ENCODE results near the gene KBTBD4. TPM values are rescaled to one million over a fixed set of nuclear protein-coding genes. Genes with fewer than 3 reads are reported as not detected.

The KBTBD4 gene
- total RNA-seq, 4 donors from 2014 or later, result 18.4 to 32.2 (median 21.2) TPM

DNA sequence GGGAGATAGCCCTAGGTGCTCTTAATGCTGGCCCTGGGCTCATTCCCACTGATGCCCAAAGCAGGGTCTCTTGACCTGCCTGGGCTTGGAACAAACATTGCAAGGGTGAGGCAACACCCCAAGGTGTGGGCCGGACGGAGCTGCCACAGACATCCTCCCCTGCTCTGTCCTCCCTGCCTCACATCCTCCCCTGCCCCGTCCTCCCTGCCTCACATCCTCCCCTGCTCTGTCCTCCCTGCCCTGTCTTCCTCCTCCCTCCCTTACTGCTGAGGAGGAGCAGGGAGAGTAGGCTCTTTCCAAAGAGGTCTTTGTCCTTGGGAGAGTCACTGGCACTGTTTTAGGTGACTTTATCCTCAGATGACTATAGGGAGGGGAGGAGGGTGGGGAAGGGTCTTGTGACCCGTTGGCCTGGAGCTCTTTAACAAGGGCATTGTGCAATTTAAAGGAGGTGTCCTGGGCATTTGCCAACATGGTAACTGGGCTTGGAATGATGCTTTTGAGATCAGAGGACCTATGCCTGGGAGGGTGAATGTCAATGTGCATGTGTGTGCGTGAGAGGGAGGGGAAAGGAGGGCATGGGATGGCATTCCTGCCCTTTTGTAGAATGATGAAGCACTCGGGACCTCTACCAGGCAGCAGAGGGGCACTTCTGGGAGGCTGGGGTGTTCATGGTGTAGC is 8.4 kb upstream of the KBTBD4 start:
- WGBS, result 49% methylated on average over 6 of the region's 6 CpGs
- H3K4me3 ChIP-seq, result peak overlapping the region; percentile 24
- no peaks in the 10 kb centered on the region for H3K9me3 ChIP-seq
- H3K4me1 ChIP-seq, result peaks cover 25% of the 10 kb centered on the region
- peak in 1 of 2 donors; percentile 76 for DNase-seq (ENCODE audit: low spot score in 2 of 2)
- peak overlapping the region; percentile 83 for H3K27ac ChIP-seq
- TF ChIP-seq POLR2AphosphoS5 (IDR thresholded peaks at IDR 0.05) (no peak), EP300 (IDR thresholded peaks at IDR 0.05) (no peak), POLR2A (IDR thresholded peaks at IDR 0.05) (no peak)
- TF ChIP-seq, protein P1, sequence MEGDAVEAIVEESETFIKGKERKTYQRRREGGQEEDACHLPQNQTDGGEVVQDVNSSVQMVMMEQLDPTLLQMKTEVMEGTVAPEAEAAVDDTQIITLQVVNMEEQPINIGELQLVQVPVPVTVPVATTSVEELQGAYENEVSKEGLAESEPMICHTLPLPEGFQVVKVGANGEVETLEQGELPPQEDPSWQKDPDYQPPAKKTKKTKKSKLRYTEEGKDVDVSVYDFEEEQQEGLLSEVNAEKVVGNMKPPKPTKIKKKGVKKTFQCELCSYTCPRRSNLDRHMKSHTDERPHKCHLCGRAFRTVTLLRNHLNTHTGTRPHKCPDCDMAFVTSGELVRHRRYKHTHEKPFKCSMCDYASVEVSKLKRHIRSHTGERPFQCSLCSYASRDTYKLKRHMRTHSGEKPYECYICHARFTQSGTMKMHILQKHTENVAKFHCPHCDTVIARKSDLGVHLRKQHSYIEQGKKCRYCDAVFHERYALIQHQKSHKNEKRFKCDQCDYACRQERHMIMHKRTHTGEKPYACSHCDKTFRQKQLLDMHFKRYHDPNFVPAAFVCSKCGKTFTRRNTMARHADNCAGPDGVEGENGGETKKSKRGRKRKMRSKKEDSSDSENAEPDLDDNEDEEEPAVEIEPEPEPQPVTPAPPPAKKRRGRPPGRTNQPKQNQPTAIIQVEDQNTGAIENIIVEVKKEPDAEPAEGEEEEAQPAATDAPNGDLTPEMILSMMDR (IDR thresholded peaks at IDR 0.05), result no peak
- peaks cover 30% of the 10 kb centered on the region for H3K36me3 ChIP-seq
- H3K27me3 ChIP-seq, result peaks cover 7% of the 10 kb centered on the region

DNA sequence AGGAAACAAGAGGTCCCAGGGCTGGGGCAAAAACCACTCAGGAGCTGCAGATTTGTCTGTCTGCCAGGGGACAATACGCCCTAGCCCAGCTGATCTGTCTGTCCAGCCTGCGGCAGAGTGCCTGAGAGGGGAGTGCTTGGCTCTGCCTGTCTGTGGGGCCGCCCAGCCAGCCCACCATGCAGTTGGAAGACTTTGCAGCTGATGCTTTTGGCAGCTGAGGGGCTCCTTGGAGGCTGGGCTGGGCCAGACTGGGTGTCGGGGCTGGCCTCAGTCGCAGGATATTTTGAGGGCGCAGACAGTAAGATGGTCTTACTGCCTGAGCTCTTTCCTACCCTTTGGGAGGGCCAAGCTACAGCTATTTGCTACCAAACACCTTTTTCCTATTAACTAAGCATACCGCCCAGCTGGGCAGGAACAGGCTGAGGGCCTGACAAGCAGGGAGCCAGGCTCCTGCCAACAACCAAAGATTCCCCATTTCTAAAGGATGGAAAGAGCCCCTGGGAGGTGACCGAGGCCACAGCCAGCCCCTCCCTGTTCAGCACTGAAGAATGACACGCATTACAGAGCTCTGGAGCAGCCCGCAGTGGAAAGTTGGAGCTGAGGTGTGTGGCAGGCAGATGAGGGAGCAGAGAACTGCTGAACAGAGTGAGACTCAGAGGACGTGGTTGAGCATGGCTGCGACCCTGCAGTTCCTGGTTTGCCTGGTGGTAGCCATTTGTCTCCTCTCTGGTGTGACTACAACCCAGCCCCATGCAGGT is 7.5 kb upstream of the KBTBD4 start, which contains the start of gene FAM180B:
Gene FAM180B (plus strand): TSS at position 581 of the 758 bp plus-strand sequence. CDS start 91 bp downstream, at position 672.
- peaks cover 7% of the 10 kb centered on the region for H3K27me3 ChIP-seq
- no peak for DNase-seq (ENCODE audit: low spot score in 2 of 2)
- H3K4me3 ChIP-seq, result peak within 1 kb of the TSS; percentile 24
- TF ChIP-seq POLR2AphosphoS5 (IDR thresholded peaks at IDR 0.05) (no peak), EP300 (IDR thresholded peaks at IDR 0.05) (no peak), POLR2A (IDR thresholded peaks at IDR 0.05) (no peak)
- TF ChIP-seq, protein P1 (IDR thresholded peaks at IDR 0.05), result no peak
- no peaks in the 10 kb centered on the region for H3K9me3 ChIP-seq
- H3K36me3 ChIP-seq, result peaks cover 38% of the 10 kb centered on the region
- peak within 1 kb of the TSS; percentile 83 for H3K27ac ChIP-seq
- 69% methylated on average over 11 of the region's 12 CpGs for WGBS
- H3K4me1 ChIP-seq, result peaks cover 25% of the 10 kb centered on the region

DNA sequence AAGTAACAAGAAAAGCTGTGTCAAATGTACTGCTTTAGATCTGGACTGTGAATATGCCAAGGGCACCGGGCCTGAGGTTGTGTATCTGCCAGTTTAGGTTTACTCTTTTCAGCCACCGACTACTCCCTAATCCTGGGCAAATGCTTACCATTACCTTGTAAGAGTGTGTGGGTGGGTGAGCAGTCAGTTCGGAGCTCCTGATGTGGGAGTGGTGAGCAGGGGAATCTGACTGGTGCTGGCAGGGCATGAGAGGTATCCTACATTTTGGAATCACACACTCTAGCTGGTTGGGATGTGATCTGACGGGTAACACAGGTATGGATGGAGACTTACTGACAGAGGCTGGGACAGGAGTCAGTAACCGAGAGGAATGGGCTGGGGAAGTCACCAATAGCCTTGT is 5.1 kb upstream of the KBTBD4 start:
- Histone ChIP-seq H3K36me3 (peaks cover 48% of the 10 kb centered on the region), H3K27me3 (no peaks in the 10 kb centered on the region), H3K4me3 (no peak overlapping the region), H3K4me1 (peaks cover 39% of the 10 kb centered on the region), H3K27ac (no peak overlapping the region), H3K9me3 (no peaks in the 10 kb centered on the region)
- TF ChIP-seq POLR2AphosphoS5 (IDR thresholded peaks at IDR 0.05) (no peak), EP300 (IDR thresholded peaks at IDR 0.05) (no peak), POLR2A (IDR thresholded peaks at IDR 0.05) (no peak)
- TF ChIP-seq, protein P1 (IDR thresholded peaks at IDR 0.05), result no peak
- no peak for DNase-seq (ENCODE audit: low spot score in 2 of 2)
- 83% methylated on average over 5 of the region's 5 CpGs for WGBS

DNA sequence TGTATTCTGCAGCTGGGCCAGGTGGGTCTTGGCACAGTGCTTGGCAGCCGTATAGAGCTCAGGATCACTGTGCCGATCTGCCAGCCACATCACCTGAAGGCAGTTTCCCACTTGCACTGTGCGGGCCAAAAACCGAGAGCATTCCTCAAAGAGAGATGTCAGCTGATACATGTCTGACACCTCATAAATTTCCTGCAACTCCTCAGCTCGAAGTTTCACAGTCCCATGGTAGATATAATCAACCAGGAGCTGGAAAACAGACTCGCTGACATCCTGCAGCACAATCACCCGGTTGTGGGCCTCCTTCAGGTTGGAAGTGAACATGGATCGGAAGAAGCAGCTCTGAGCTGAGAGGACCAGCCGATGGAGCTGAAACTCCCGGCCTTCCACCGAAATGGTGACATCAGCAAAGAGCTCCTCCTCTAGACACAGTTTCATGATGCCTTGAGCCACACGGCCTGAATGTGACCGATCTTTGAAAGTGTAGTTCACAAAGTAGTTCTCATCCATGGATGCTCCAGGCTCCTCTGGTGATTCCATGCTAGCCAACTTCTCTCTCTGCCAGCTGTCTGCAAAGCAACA is 1.2 kb downstream of the KBTBD4 start:
- H3K9me3 ChIP-seq, result no peaks in the 10 kb centered on the region
- no peaks in the 10 kb centered on the region for H3K27me3 ChIP-seq
- H3K36me3 ChIP-seq, result peaks cover 53% of the 10 kb centered on the region
- DNase-seq (ENCODE audit: low spot score in 2 of 2), result no peak
- peak overlapping the region; percentile 89 for H3K4me3 ChIP-seq
- H3K4me1 ChIP-seq, result peaks cover 48% of the 10 kb centered on the region
- TF ChIP-seq POLR2A (IDR thresholded peaks at IDR 0.05), result no peak
- TF ChIP-seq, protein P1 (IDR thresholded peaks at IDR 0.05), result no peak
- TF ChIP-seq EP300 (IDR thresholded peaks at IDR 0.05), result no peak
- TF ChIP-seq POLR2AphosphoS5 (IDR thresholded peaks at IDR 0.05), result no peak
- WGBS, result 24% methylated on average over 10 of the region's 13 CpGs
- peak overlapping the region; percentile 86 for H3K27ac ChIP-seq

DNA sequence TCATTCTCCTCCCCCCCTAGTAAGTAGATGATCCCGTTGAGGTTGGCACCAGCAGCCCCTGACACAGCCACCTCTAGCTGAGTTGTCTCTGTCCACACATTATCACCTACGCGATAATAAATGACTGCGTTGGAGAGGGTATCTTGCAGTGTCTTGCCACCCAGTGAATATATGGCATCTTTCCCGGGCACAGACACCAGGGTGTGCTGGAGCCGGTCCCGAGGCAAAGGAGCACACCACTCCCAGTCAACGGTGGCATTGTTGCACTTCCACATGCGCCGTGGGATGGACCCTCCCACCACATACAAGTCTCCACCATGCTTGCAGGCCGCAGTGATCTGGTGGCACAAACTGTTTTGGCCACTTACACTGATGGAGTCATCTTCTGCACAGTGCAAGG is 5.4 kb downstream of the KBTBD4 start:
- H3K4me1 ChIP-seq, result peaks cover 36% of the 10 kb centered on the region
- H3K9me3 ChIP-seq, result no peaks in the 10 kb centered on the region
- no peak overlapping the region for H3K27ac ChIP-seq
- 72% methylated on average over 11 of the region's 11 CpGs for WGBS
- H3K36me3 ChIP-seq, result peaks cover 41% of the 10 kb centered on the region
- H3K27me3 ChIP-seq, result no peaks in the 10 kb centered on the region
- TF ChIP-seq POLR2A (IDR thresholded peaks at IDR 0.05) (no peak), POLR2AphosphoS5 (IDR thresholded peaks at IDR 0.05) (no peak), EP300 (IDR thresholded peaks at IDR 0.05) (no peak)
- TF ChIP-seq, protein P1 (IDR thresholded peaks at IDR 0.05), result no peak
- DNase-seq (ENCODE audit: low spot score in 2 of 2), result peak; percentile 49 to 67
- H3K4me3 ChIP-seq, result no peak overlapping the region

Measured in suprapubic skin (tissue), 4 donors.